ENCODE results near the gene NSD1.
A peak's percentile ranks its signal among the peaks of the same experiment; 100 is the strongest.
"Not testable (repeated sequence)": the region's sequence is repeated elsewhere in the genome, so short reads cannot be mapped to it uniquely, and the experiment has no call there.

NSD1 gene

DNA sequence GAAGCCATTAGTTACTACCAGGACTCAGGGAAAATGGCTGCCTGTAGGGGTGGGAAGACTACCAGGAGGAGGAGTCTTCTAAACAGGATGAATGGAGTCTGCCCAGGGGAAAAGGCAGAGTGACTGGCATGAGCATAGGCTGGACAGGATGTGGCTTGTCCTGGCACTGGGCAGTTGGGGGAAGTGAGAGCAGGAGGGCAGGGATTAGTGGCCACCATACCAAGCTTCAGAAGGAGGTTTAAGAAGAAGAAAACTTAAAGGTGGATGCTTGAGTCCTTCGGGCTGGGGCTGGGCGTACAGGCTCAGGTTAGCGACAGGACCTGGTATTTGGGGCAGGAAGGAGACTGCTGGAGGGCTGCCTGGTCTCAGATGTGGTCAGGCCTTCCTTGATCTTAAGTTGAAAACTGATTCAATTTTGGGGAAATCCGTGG lies 5.0 kb upstream of the NSD1 start:
- peak; percentile 40 for DNase-seq

DNA sequence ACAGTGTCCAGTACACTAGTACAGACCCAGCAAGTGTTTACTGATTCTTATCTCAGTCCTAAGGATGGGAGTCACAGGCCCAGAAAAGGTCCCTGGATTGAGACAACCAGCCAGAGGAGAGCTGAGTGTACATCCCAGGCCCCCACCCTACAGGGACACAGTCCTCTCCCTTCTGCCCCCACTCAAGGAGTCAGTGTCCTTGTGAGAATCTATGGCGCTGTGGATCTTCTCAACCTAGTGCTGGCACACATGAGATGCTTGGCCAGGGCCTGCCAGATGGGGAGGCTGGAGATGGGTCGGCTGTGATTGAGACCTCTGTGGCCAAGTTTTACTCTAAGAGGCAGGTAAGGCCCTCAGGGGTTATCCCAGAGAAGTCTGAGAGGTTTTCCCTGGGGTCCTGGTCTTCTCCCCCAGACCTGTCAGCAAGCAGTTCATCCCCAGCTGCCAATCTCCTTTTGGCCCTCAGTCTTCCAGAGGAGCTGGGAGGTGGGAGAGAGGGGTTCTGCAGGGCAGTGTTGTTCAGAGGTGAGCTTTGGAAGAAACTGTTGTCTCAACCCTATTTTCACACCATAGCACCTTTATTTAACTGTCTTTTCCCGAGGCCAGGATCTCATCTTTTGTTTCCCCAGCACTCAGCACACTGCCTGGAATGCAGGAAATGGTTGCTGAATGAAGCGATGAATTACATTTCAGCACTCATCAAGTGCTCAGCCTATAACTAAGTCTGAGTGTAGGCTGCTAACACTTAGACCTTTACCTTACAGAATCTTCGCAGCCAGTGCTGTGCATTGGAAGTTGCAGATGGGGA lies 3.2 kb upstream of the NSD1 start:
- no peak for DNase-seq

DNA sequence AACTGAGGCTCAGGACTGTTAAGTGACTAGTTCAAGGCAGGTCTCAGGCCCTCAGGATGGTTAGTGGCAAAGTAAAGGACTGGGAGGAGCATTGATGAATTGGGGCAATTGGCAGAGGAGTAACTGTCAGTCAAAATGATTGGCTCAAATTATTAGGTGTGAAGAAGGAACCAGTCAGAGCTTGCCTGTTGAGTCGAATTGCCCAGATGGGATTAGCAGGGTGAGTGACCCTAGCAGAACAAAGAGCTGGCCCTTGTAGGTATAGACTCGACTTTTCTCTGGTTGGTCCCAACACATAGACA lies 2.6 kb upstream of the NSD1 start:
- DNase-seq: no peak

DNA sequence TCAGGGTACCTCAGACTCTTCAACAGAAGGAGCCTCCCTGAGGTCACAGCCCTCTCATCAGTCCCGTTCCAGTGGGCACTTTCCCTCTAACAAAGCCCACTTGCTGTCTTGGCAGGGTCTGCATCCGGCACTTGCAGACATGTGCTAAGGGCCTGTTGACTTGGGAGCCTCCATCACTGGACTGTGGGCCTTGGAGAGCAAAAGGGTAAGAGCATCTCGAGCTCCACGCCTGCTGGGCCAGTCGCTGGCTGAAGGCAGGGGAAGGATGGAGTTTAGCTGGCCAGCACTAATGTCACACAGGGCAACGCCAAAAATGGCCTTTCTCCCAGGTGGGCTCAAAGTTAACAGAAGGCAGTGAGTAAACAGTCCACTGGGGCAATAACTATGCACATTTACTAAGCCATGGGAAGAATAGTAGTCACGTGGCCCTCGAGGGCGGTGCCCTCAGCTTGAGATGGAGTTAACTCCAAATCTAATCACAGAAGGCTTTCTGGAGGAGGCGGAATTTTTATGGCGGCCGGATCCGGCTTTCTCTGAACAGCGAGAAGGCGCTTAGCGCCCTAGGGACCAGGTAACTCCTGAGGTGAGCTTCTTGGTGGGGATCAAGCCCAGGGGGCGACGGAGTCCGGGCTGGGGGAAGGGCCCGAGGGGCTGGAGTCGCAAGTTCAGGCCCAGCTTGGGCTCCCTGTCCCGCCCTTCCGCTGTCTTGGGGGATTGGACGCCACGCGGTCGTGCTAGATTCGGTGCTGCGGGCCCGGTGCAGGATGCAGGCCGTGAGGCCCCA lies 2.0 kb upstream of the NSD1 start:
- no peak for DNase-seq

DNA sequence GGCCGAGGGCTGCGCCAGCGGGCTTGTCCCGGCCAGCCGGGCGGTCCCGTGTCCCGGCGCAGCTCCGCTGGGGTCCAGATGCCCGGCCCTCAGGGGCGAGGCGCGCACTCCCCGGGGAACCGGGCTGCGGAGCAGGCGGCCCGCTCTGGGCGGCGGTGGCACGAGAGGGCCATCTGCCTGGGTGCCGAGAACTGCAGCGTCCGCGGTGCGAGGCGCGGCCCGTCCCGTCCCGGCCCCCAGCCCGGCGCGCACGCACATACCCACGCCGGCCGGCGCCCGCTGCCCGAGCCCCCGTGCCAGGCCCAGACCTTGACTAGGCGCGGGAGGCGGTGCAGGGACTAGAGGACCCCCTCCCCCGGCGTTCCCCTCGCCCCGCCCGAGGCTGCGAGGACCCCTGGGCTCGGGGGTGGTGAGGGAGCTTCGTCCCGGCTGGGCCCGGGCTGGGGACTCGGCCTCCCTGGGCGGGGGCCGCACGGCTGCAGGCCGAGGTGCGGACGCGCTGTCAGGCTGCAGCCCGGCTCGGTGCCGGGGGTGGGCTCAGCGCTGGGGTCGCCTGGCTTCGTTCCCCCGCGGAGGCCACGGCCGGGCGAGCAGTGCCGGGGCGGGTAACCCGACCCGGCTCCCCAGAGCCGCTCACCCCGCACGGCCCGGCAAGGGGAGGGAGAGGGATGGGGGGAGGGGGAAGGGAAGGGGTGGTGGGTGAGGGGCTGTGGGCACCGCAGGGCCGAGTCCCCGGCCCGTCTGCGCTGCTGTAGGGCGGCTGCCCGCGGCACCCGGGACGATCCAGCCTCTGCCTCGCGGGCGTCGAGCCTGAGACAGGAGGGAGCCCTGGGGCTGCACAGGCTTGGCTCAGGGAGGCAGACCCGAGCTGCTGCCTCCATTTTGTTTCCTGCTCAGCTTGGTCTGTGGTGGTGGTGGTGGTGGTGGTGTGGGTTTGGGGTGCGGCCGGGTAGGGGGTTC lies 1.2 kb upstream of the NSD1 start:
- DNase-seq: peak; percentile 65

DNA sequence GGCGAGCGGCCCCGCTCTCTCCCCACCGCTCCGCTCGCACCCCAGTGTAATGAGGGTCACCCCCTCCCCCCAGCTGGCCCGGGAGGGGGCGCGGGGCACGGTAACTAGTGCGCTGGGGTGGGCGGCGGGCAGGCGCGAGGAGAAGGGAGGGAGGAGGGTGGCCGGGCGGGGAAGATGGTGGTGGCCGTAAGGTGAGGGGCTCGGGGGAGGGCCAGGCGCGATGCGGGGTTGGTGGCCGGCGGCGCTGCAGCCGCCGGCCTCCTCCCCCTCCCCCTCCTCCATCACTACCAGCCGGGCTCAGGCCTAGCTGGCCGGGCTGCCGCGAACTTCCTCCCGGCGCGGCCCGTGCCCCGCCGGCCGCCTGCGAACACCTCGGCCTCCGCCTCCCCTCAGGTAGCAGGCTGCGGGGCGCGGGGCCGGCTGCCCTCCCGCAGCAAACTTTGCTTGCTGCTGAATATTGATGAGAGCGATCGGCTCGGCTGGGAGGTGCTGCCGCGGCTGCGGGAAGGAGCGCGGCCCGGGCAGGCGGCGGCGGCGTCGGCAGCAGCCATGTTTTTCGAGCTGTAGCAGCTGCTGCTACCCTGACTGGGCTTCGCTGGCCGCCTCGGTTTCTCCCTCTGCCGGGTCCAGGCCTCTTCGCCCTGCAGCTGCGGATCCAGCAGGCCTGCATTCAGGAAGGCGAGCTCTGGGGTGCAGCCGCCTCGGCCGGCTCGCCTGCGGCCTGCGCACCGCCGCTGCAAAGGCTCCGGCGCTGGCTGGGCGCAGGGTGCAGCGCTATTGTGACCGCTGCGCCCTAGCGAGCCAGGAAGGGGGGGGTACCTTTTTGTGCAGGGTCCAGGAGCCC lies 502 bp downstream of the NSD1 start:
- DNase-seq: peak; percentile 45

DNA sequence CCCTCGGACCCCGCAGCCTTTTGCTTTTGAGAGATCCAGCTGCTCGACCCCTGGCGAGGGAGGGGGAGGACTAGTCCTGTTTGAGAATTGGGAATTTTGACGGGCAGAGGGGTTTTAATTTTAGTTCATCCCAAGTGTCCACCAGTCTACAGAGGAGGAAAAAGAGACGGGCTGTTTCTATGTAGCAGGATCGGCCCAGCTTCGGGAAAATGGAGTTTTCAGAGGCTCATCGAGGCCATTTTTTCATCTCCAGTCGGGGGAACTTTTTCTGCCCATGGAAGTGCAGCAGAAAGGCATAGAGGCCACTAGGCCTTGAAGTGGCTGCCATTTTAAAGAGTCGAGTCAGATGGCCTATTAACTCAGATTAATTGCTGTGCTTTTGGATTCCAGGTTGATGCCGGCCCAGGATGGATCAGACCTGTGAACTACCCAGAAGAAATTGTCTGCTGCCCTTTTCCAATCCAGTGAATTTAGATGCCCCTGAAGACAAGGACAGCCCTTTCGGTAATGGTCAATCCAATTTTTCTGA lies 1.2 kb downstream of the NSD1 start:
- DNase-seq: no peak

DNA sequence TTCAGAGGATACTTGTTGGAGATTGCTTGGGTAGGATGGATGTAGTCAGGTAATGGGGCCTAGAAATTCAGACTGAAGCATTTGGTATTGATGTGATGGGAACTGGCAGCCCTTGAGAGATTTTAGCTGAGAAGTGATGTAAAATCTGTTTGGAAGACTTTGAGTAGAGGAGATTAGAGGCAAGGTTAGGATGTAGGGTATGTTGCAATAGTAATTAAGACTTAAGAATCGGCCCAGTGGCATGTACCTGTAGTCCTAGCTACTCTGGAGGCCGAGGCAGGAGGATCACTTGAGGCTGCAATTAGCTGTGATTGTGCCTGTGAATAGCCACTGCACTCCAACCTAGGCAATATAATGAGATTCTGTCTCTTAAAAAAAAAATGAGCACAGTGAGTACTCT lies 6.7 kb downstream of the NSD1 start:
- DNase-seq: no peak

DNA sequence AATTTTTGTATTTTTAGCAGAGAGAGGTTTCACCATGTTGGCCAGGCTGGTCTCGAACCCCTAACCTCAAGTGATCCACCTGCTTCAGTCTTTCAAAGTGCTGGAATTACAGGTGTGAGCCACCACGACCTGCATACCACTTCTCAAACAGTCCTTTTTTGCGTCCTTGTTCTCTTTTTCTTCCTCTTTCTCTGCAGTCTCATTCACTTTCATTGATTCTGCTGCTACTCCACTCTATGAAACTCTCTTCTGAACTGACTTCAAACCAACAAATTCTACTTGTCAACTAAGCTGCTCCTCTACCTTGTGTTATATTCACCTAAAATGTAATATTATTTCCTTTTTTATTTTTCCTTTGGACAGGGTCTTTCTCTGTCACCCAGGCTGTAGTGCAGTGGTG lies 7.9 kb downstream of the NSD1 start:
- DNase-seq: no peak

DNA sequence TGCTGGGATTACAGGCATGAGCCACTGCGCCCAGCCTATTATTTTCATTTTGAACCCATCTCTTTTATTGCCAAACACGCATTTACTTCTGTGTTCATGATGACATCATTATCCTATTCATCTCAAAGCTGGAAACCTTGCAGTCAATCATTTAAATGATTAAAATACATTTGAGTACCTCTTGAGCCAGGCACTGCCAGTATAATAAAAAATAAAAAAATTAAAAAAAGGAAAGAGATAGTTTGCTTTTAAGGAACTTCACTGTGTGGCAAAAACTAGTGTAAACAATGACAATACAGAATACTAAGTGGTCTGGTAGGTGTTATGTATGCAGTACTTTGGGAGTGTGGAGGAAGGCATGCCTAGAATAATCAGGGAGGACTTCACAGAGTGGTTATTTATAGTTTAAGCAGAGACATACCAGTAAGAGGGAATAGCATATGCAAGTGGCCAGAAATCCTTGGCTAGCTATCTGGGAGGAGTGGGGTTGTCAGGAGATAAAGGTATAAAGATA lies 8.6 kb downstream of the NSD1 start:
- no peak for DNase-seq

DNA sequence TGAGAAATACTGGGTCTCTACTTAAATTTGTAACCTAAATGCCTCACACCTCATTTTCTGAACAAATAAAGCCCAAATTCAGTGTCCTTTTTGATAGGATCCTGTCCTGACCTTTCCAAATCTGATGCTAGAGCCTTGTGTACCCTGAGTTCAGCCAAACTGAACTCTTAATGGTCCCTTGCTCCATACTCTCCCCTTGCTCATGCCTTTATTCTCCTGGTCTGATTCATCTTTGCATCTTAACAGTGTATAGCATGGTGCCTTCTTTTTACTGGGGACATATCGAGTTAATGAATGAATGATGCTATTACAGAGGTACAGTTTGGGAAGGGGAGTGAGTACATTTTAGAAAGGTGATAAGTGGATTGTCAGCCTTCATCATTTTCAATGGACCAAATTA lies 9.2 kb downstream of the NSD1 start:
- no peak for DNase-seq

DNA sequence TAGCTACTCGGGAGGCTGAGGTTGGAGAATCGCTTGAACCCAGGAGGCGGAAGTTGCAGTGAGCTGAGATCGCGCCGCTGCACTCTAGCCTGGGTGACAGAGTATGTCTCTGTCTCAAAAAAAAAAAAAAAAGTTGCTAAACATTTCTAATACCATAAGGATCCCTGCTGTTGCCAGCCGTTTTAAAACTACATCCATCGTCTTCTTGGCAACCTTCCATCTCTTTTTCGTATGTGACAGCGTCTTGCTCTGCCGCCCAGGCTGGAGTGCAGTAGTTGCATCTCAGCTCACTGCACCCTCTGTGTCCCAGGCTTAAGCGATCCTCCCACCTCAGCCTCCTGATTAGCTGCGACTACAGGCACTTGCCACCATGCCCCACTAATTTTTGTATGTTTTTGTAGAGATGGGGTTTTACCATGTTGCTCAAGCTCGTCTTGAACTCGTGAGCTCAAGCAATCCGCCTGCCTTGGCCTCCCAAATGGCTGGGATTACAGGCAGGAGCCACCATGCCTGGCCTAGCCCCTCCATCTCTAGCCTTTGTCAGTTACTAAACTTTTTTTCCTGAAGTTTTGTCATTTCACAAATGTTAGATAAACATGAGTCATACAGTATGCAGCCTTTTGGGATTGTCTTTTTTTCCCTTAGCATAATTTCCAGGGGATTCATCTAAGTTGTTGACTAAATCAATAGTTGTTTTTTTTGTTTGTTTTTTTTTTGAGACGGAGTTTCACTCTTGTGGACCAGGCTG lies 13.5 kb downstream of the NSD1 start:
- DNase-seq: no peak

DNA sequence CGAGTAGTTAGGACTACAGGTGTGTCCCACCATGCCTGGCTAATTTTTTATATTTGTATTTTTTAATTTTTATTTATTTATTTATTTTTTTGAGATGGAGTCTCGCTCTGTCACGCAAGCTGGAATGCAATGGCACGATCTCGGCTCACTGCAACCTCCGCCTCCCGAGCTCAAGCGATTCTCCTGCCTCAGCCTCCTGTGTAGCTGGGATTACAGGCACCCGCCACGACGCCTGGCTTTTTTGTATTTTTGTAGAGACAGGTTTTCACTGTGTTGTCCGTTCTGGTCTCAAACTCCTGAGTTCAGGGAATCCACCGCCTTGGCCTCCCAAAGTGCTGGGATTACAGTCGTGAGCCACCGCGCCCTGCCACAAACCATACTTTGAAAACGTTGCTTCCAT lies 16.5 kb downstream of the NSD1 start:
- not testable (repeated sequence) for DNase-seq

DNA sequence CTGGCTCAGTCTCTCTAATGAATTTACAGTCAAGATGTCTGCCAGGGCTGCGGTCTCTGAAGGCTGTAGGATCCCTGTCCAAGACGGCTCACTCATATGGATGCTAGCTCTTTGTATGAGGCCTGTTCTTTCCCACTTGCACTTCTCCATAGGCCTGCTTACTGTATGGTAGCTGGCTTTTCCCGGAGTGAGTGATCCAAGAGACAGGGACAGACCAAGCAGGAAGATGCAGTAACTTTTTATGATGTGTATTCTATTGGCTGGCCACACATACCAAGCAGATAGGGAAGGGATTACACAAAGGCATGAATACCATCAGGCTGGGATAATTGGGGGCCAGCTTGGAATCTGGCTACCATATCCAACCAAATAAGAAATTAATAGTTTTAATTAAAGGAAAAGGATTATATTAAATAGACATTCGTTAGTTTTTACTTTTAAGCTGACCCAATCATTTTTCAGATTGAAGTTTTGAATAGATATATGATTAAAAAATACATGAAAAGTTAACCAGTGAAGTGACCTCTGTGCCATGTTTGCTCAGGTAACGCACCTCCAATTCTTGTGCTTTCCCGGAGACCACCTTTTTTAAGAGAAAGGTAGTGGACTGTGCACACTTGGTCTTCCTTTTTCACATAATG lies 20.6 kb downstream of the NSD1 start:
- no peak for DNase-seq

DNA sequence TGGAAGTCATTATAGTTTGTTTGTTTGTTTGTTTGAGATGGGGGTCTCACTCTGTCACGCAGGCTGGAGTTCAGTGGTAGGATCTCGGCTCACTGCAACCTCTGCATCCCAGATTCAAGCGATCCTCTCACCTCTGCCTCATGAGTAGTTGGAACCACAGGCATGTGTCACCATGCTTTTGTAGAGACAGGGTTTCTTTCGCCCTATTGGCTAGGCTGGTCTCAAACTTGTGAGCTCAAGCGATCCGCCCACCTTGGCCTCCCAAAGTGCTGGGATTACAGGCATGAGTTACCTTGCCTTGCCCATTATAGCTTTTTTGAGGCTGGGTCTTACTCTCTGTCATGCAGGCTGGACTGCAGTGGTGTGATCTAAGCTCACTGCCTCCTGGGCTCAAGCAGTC lies 28.8 kb downstream of the NSD1 start:
- no peak for DNase-seq

DNA sequence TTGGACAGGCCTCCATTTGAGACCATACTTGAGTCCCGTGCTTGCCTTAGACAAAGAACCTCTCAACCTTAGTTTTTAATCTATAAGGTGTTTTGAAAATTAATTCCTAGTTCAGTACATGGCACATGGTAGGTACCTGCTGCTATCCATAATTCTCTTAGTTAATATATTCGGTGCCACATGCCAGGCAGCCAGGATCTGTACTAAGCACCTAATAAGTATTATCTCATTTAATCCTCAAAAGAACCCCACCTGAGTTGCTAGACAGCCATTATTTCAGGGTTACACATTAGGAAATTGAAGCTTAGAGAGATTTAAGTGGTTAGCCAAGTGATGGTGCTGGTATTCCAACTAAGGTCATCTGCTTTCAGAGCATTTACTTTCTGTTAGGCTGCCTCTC lies 29.9 kb downstream of the NSD1 start:
- no peak for DNase-seq

DNA sequence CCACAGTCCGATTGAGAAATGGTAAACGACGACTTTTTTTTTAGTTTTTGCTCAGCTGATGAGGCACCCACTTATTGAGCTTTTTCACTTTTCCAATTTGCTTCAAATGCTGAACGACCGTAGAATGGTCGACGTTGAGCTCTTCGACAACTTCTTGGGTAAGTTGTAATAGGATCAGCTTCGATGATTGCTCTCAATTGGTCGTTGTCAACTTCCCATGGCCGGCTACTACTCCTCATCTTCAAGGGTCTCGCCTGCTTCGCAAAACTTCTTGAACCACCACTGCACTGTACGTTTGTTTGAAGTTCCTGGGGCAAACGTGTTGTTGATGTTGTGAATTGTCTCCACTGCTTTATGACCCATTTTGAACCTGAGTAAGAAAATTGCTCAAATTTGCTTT lies 35.7 kb downstream of the NSD1 start:
- DNase-seq: no peak

DNA sequence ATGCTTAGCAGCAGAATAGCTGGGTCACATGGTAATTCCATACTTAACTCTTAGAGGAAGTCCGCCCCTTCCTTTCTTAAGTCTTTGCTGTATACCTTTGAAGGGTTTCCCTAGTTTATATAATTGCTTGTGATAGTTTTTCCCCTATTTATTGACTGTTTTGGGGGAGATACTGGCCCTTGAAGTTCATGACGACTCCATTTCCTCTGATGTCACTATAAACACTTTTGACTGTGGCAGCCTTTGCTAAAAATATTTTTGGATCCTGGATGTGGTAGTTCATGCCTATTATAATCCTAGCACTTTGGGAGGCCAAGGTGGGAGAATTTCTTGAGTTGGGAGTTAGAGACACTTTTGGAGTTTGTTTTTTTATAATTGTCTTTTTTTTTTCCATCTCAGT lies 38.4 kb downstream of the NSD1 start:
- DNase-seq: no peak

DNA sequence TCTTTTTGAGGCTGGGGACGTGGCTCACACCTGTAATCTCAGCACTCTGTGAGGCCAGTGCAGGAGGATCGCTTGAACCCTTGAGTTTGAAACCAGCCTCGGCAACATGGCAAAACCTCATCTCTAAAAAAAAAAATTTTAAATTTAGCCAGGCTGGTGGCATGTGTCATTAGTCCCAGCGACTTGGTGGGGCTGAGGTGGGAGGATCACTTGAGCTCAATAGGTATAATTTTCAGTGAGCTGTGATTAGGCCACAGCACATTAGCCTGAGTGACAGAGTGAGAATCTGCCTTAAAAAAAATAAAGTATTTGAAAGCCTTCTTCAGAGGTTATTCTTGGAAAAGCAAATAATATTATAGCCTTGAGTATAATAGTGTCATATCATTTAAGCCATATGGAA lies 41.8 kb downstream of the NSD1 start:
- no peak for DNase-seq

DNA sequence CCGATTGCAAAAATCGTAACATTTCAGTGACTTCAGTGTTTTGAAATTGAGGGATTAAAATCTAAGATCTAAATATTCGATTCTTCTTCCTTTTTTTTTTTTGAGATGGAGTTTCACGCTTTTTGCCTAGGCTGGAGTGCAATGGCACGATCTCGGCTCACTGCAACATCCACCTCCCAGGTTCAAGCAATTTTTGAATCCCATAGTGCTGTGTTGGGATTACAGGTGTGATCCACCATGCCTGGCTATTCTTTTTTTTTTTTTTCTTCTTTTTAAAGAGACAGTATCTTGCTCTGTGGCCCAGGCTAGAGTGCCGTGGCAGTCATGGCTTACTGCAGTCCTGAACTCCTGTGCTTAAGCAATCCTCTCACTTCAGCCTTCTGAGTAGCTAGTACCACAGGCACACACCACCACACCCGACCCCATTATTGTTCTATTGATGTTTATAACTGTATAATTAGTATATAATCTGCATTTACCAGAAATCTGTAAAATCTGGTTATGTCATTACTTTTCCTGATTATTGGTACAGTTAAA lies 42.7 kb downstream of the NSD1 start:
- no peak for DNase-seq

Measured in CD4-positive, alpha-beta T cell treated with Interleukin-10 for 1 hour (primary cell).